GM11168 (cell line): ENCODE results near the gene CETP.
"Not testable (repeated sequence)": the region's sequence is repeated elsewhere in the genome, so short reads cannot be mapped to it uniquely, and the experiment has no call there.

Experiments
- in situ Hi-C: fragments of 300-500 bp; cut with MboI; formaldehyde crosslinking; loops from one replicate; pipeline ENCODE4 v1.12.0; 2022; ENCODE audit warnings: low sequenced_read_pairs; ENCODE audit not compliant: unreplicated experiment

The CETP gene

GRCh38 chr16:56992431-56992830 is 30.7 kb downstream of the CETP start:
- in situ Hi-C loops, result not testable (repeated sequence)

DNA sequence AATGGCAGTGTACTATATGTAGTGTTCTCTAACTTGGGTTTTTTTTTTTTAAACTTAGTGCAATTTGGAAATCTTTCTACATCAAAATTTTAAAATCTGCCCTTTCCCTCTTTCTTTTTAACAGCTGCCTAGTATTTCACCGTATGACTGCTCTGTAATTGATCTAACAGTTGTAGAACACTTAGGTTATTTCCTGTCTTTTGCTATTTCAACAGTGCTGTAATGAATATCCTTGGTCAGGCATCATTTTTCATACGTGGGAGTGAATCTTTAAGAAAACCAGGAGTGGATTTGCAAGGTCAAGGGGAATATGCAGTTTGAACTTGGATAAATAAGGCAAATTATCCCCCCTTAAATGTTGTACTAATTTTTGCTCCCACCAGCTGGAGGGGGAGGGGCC is 31.5 kb downstream of the CETP start:
- in situ Hi-C loops, result no loop called here

DNA sequence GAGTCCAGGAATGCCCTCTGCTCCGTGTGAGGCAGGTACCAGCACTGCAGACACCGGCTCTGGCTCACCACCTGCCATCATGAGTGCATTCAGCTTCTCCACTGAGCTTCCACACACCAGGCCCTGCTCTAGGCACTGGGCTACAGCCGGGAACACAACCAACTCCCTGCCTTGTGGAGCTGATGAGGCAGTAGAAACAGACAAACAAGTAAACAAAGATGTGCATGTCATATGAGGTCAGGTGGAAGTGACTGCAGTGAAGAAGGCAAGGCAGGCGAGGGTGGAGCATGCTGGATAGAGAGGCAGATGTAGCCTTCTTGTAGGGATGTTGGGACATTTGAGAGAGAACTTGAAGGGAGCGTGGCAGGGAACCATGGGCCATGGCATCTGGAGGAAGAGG is 32.6 kb downstream of the CETP start:
- in situ Hi-C loops, result no loop called here

GRCh38 chr16:56995136-56995805 is 33.5 kb downstream of the CETP start:
- in situ Hi-C loops, result no loop called here

DNA sequence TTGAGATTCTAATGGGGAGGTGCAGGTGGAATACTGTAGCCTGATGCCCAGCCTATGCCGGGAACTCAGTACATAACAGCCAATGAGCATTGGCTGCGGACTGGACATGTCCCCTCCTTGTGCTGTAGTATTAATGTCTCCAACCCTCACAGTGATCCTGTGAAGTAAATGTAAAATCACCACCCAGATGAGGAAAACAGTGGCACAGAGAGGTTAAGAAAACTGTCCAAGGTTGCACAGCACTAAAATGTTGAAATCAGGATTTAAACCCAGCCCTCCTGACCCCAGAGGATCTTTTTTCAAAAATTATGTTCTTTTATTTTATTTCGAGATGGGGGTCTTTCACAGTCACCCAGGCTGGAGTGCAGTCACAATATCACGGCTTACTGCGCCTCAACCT is 35.5 kb downstream of the CETP start:
- in situ Hi-C loops, result no loop called here

- in situ Hi-C loops, result no loop called here
Measured at GRCh38 chr16:56997931-56998330, 36.2 kb downstream of the CETP start.

DNA sequence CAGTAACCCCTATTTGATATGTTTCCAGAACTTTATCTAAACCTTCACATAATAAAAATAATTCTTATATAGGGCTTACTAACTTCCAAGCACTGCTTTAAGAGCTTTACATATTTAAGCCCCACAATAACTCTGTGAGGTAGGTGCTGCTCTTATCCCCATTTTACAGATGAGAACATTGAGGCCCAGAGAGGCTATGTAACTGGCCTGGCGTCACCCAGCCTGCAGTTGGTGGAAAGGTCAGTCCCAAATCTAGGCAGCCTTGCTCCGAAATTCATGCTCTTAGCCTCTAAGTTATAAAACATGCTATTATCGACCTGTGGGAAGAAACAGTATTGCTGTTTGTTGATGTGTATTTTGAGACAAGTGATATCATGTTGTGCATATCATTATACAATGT is 36.6 kb downstream of the CETP start:
- in situ Hi-C loops, result no loop called here

DNA sequence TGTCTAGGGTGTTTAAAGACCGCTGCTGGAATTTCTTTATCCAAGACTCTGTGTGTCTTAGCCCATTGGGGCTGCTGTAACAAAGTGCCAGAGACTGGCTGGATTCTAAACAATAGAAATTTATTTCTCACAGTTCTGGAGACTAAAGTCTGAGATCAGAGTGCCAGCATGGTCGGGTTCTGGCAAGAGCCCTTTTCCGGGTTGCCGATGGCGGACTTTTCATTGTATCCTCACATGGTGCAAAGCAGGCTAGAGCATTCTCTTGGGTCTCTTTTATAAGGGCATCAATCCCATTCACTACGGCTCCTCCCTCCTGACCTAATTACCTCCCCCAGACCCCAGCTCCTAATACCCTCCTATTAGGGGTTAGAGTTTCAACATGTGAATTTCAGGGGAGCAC is 37.1 kb downstream of the CETP start:
- in situ Hi-C loops, result no loop called here

- in situ Hi-C loops, result no loop called here
Measured at GRCh38 chr16:56999409-57000270, 37.9 kb downstream of the CETP start.

- in situ Hi-C loops, result no loop called here
Measured at GRCh38 chr16:57000271-57001025, 38.7 kb downstream of the CETP start.

DNA sequence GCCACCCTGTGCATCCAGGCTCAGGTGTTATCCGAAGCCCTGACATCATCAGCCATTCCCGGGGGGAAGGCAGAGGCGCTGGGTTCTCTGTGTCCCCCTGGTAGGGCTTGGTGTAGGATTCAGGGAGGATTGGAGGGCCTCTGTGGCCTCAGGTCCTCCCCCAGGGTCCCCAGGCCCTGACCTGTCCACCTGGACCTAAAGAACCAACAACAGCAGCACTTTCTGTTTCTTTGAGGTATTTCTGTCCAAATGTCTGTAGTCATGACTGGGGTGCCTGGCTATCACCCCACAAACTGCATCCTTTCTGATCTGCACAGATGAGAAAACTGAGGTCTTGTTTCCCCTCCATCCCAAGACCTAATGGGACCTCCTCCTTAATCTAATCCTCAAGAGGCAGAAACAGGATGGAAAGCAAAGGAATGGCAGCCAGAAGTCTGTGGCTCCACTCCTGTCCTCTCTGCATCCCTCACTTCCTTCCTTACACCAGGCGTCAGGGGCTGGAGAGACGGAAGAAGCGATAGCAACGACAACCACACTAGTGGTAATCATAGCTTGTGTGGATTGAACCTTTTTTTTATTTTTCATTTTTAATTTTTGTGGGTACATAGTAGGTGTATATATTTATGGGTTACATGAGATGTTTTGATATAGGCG is 39.4 kb downstream of the CETP start:
- in situ Hi-C loops, result no loop called here

DNA sequence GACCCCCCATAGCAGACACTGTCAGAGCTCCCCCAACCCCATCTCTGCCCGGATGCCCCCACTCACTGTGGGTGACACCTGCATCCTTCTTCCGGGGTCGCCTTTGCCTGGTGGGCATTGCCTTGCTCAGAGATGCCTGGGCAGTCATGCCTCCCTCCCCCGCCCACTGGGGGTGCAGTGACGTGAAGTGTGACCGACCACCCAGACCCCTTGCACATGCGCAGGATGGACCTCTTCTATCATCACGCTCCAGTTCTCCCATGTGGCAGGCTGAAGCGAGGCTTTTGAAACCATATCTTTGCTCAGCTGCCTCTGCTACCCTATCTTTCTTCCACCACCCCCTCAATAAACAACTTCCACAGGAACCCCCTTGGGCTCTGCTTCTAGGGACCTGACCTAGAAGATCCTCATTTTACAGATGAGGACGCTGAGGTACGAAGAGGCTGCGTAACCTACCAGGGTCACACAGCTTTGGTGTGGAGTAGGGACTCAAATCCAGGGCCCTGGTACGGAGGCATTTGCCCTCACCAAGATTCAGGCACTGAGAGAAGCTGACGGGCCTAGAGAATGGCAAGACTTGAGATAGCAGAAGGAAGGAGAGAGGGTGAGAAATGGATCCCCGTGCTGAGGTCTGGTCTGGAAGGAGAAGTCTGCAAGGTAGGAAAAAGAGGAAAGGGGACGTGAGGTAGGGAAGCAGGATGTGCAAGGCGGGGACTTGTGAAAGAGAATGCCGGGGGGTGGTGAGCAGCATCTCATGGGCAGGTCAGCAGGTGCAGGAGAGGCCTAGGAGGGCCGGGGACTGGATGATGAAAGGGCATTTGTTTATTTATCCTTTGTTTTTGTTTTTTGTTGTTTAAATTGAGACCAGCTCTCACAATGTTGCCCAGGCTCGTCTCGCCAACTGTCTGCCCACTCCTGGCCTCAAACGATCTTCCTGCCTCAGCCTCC is 42.0 kb downstream of the CETP start:
- in situ Hi-C loops, result no loop called here

DNA sequence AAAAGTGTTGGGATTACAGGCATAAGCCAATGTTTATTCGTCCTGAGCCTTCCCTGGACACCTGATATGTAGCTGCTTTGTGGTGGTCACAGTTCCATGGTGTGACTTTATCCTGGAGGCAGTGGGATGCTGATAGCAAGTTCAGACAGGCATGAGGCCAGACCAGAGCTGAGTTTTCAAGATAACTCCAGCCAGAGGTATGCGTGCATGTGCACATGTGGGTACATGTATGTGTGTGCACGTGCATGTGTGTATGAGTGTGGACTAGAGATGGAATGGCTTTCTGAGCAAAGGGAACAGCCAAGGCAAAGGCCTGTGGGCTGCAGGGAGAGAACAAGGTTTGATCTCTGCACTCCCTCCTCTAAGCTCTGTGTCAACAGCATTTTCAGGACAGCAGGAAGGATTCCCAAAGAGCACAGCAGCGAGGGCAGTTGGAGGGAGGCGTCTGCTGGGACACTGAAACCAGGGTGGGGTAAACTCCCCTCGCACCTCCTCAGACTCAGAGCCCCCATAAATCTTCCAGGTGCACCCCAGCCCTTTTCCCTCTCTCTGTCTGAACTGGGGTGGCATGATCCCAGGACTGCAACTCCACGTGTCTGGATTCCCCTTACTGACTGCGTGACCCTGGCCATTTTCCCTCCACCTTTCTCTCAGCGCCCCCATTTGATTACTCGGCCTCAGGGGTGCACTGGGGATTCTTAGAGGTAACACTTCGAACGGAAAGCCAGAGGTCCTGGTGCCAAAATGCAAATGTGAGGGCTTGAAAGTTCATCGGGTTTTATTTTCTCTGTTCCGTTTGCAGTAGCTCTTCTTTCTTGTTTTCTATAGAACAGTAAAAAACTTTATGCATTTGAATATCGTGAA is 42.9 kb downstream of the CETP start:
- in situ Hi-C loops, result no loop called here

DNA sequence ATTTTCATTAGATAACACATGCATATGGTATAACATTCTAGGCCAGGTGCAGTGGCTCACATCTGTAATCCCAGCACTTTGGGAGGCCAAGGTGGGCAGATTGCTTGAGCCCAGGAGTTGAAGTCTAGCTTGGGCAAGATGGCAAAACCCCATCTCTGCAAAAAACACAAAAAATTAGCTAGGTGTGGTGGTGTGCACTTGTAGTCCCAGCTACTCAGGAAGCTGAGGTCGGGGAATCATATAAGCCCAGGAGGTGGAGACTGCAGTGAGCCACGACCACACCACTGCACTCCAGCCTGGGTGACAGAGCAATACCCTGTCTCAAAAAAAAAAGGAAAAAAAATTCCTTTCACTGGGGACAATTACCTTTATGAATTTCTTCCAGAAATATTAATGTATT is 43.8 kb downstream of the CETP start:
- in situ Hi-C loops, result not testable (repeated sequence)

- in situ Hi-C loops, result no loop called here
Measured at GRCh38 chr16:57007050-57007449, 45.3 kb downstream of the CETP start.

DNA sequence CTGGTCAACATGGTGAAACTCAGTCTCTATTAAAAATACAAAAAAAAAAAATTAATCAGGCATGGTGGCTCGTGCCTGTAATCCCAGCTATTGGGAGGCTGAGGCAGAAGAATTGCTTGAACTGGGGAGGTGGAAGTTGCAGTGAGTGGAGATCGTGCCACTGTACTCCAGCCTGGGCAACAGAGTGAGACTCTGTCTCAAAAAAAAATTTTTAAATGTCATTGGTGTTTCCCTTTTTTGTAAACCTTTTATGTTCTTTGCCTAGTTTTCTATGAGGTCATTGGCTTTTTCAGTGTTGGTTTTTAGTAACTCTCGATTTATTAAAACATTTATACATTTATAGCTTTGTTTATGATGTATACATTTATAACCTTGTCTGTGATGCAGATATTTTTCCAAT is 45.8 kb downstream of the CETP start:
- in situ Hi-C loops, result no loop called here

DNA sequence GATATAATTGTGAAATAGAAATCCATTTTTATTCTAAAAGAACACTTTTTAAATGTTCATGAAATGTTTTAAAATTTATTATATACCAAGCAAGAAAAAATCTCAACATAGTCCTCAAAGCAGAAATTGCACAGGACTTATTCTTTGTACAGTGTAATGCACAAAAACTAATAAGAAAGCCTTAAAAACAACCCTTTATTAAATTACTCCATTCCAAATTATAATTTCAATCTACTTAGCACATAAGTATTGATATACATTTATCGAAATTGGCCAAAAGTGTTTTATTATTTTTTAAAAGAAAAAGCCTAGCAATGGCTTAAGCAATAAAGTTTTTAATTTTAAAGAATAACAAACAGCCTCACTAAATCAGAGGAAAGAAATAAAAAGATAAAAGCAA is 46.7 kb downstream of the CETP start:
- in situ Hi-C loops, result no loop called here

DNA sequence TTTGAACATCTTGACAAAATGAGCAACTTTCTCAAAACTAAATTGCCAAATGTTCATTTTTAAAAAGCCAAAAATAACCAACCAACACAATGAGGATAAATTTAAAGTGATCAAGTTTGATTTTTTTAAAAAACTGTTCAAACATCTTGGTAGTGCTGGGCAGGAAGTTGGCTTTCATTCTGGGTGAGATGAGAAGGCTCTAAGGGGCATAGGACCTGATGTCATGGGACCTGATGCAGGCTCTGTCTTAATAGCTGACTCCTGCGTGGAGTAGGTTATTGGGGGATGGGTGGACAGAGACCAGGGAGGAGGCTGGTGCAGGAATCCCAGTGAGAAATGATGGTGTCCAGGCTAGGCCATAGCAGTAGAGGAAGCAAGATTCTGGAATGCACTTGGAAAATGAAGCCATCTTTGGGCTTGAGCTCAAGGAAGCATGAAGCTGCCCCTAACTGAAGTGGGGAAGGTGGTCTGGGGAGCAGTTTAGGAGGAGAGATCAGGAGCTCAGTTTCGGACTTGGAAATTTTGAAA is 48.0 kb downstream of the CETP start:
- in situ Hi-C loops, result no loop called here
